WERI-Rb-1 (cell line): ENCODE data around the gene TIGD3.

Experiments
- DNase-seq: peaks from one replicate; pipeline ENCODE4 v3.0.0-alpha.2; 2020
- H3K27ac ChIP-seq: fragments of 250-450 bp; sonication (Bioruptor Pico); 2 replicates; pipeline ENCODE4 v1.5.1; 2020; ENCODE audit warnings: mild to moderate bottlenecking, moderate library complexity
- H3K27me3 ChIP-seq: fragments of 250-450 bp; sonication (Bioruptor Pico); 2 replicates; pipeline ENCODE4 v1.5.1; 2021; ENCODE audit warnings: mild to moderate bottlenecking, low read depth, moderate library complexity; ENCODE audit not compliant: insufficient read depth, severe bottlenecking
- H3K36me3 ChIP-seq: fragments of 250-450 bp; sonication (Bioruptor Pico); 2 replicates; pipeline ENCODE4 v1.5.1; 2020; ENCODE audit warnings: mild to moderate bottlenecking, moderate library complexity
- H3K4me3 ChIP-seq: 2 replicates; pipeline ENCODE4 v1.5.1; 2011; ENCODE audit warnings: low read depth, mild to moderate bottlenecking, control low read depth, low read length
- H3K9me3 ChIP-seq: fragments of 250-450 bp; sonication (Bioruptor Pico); 2 replicates; pipeline ENCODE4 v1.5.1; 2021; ENCODE audit warnings: mild to moderate bottlenecking, moderate library complexity; ENCODE audit not compliant: severe bottlenecking
- TF ChIP-seq, protein P1 (sequence below): IDR thresholded peaks from 2 replicates; pipeline ENCODE4 v1.5.1; 2011; ENCODE audit warnings: low read depth, mild to moderate bottlenecking, control low read depth, inconsistent platforms, low read length

TIGD3 gene

GRCh38 chr11:65400307-65401072 lies 45.9 kb downstream of the TIGD3 start:
- Histone ChIP-seq H3K27ac (no peak overlapping the region), H3K36me3 (peaks cover 50% of the 10 kb centered on the region), H3K4me3 (no peak overlapping the region), H3K27me3 (no peaks in the 10 kb centered on the region), H3K9me3 (no peaks in the 10 kb centered on the region)
- TF ChIP-seq, protein P1, sequence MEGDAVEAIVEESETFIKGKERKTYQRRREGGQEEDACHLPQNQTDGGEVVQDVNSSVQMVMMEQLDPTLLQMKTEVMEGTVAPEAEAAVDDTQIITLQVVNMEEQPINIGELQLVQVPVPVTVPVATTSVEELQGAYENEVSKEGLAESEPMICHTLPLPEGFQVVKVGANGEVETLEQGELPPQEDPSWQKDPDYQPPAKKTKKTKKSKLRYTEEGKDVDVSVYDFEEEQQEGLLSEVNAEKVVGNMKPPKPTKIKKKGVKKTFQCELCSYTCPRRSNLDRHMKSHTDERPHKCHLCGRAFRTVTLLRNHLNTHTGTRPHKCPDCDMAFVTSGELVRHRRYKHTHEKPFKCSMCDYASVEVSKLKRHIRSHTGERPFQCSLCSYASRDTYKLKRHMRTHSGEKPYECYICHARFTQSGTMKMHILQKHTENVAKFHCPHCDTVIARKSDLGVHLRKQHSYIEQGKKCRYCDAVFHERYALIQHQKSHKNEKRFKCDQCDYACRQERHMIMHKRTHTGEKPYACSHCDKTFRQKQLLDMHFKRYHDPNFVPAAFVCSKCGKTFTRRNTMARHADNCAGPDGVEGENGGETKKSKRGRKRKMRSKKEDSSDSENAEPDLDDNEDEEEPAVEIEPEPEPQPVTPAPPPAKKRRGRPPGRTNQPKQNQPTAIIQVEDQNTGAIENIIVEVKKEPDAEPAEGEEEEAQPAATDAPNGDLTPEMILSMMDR = no peak
- no peak for DNase-seq

DNA sequence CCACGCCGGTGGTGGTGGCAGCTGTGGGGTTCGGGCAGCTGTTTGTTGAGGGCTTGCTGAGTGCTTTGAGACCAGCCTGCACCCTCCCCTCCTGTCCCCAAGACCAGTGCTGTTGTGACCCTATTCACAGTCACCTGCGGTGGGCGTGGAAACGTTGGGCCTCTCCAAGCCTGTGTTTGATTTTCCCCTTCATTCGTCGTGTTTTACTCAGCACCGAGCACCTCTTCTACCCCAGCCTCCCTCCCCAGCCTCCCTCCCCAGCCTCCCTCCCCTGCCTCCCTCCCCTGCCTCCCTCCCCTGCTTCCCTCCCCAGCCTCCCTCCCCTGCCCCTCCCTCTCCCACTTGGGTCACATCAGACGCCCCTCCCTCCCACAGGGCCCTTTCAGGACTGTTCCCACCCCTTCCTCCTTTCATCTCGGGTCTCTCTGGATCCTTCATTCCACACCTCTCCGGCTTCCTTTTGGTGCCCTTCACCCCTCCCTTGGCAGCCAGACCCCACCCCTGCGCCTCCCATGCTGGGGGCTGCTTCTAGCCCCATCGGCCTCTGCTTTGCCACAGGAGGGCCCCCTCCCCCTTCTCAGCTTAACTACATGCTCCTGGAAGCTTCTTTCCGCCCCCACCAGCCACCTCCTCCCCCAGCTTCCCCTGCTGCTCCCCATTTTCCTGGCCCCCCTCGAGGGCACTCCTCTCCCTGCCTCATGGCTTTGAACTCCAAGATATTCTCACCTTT lies 46.7 kb downstream of the TIGD3 start:
- no peak for DNase-seq

DNA sequence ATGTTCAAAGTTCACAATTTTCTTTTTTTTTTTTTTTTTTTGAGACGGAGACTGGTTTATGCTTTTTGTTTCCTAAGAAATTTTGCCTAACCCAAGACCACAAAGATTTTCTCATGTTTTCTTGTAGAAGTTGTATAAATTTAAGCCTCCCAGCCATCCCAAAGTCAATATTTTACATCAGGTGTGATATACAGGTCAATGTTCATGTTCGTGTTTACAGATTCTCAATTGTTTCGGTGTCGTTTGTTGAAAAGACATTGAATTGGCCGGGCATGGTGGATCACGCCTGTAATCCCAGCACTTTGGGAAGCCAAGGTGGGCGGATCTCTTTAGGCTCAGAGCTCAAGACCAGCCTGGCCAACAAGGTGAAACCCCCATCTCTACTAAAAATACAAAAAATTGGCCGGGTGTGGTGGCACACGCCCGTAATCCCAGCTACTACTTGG lies 47.3 kb downstream of the TIGD3 start:
- DNase-seq = no peak
- no peaks in the 10 kb centered on the region for H3K27me3 ChIP-seq
- TF ChIP-seq, protein P1 = no peak
- no peak overlapping the region for H3K27ac ChIP-seq
- no peak overlapping the region for H3K4me3 ChIP-seq
- H3K9me3 ChIP-seq = no peaks in the 10 kb centered on the region
- peaks cover 56% of the 10 kb centered on the region for H3K36me3 ChIP-seq

More for the DNA sequence above, 46.7 kb downstream of the TIGD3 start:
- no peak overlapping the region for H3K27ac ChIP-seq
- H3K4me3 ChIP-seq = no peak overlapping the region
- H3K9me3 ChIP-seq = no peaks in the 10 kb centered on the region
- no peaks in the 10 kb centered on the region for H3K27me3 ChIP-seq
- TF ChIP-seq, protein P1 = no peak
- peaks cover 53% of the 10 kb centered on the region for H3K36me3 ChIP-seq

DNA sequence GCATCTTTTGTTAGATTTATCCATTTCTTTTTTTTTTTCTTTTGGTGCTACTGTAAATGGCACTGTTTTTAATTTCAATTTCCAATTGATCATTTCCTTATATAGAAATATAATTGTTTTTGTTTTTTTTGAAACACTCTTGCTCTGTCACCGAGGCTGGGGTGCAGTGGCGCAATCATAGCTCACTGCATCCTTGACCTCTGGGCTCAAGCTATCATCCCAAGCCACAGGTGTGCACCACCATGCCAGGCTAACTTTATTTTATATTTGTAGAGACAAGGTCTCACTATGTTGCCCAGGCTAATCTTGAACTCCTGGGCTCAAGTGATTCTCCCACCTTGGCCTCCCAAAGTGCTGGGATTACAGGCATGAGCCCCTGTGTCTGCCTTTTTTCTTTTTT lies 48.2 kb downstream of the TIGD3 start:
- no peak overlapping the region for H3K27ac ChIP-seq
- DNase-seq = no peak
- TF ChIP-seq, protein P1 = no peak
- H3K36me3 ChIP-seq = peaks cover 56% of the 10 kb centered on the region
- no peaks in the 10 kb centered on the region for H3K27me3 ChIP-seq
- no peak overlapping the region for H3K4me3 ChIP-seq
- no peaks in the 10 kb centered on the region for H3K9me3 ChIP-seq

DNA sequence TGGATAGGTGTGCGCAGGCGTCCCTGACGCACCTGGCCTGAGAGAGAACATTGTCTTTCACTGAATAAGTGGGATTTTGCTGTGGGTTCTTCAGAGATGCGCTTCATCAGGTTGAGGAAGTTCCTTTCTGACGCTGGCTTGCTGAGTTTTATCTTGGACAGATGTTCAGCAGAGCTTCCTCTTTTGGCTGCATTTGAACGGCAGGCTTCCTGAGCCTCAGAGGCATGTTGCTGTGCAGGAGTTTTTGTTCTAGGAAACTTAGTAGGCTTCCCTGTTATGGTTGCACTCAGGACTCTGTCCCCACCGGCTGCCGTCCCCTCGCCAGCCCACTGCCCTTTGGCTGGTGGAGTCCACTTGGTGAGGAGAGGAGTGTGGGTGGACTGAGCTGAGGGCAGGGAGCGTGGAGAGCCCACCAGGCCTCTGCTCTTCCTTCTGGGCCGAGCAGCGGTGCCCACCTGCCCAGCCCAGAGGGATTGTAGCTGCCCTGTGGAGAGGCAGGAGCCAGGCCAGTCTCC lies 49.1 kb downstream of the TIGD3 start:
- TF ChIP-seq, protein P1 = no peak
- H3K4me3 ChIP-seq = no peak overlapping the region
- no peaks in the 10 kb centered on the region for H3K9me3 ChIP-seq
- no peak for DNase-seq
- peaks cover 54% of the 10 kb centered on the region for H3K36me3 ChIP-seq
- no peak overlapping the region for H3K27ac ChIP-seq
- H3K27me3 ChIP-seq = no peaks in the 10 kb centered on the region
